Osteoblast (primary cell): ENCODE measurements around the gene PPIL1. TPM values are rescaled to one million over a fixed set of nuclear protein-coding genes. Genes with fewer than 3 reads are reported as not detected.

Source experiments
- DNase-seq: peaks from one replicate; pipeline ENCODE4 v3.0.0; 2011; ENCODE audit warnings: low spot score, mixed read lengths; ENCODE audit not compliant: insufficient read length; ENCODE audit errors: missing footprints
- H2AFZ ChIP-seq: 2 replicates; pipeline ENCODE4 v1.6.0; 2011; ENCODE audit warnings: mild to moderate bottlenecking, low read length
- H3K27ac ChIP-seq: 2 replicates; pipeline ENCODE4 v1.5.1; 2011; ENCODE audit warnings: mild to moderate bottlenecking, low read depth, low read length, moderate library complexity
- H3K27me3 ChIP-seq: 2 replicates; pipeline ENCODE4 v1.6.0; 2012; ENCODE audit warnings: mild to moderate bottlenecking, control low read depth, inconsistent platforms, low read length, moderate library complexity; ENCODE audit not compliant: insufficient read depth
- H3K36me3 ChIP-seq: 2 replicates; pipeline ENCODE4 v1.5.1; 2011; ENCODE audit warnings: mild to moderate bottlenecking, low read length, control low read depth, moderate library complexity; ENCODE audit not compliant: insufficient read depth
- H3K4me1 ChIP-seq: 2 replicates; pipeline ENCODE4 v1.5.1; 2011; ENCODE audit warnings: mild to moderate bottlenecking, low read length, control low read depth, moderate library complexity; ENCODE audit not compliant: insufficient read depth
- H3K4me2 ChIP-seq: 2 replicates; pipeline ENCODE4 v1.6.0; 2011; ENCODE audit warnings: mild to moderate bottlenecking, low read length; ENCODE audit not compliant: insufficient read depth
- H3K4me3 ChIP-seq: fragments of 200-600 bp; sonication (generic); 3 replicates; pipeline ENCODE4 v1.5.1; 2012; ENCODE audit warnings: mild to moderate bottlenecking, low read length, inconsistent platforms; ENCODE audit not compliant: insufficient read depth
- H3K79me2 ChIP-seq: 2 replicates; pipeline ENCODE4 v1.6.0; 2012; ENCODE audit warnings: mild to moderate bottlenecking, low read length, control low read depth, inconsistent platforms; ENCODE audit not compliant: insufficient read depth
- H3K9me3 ChIP-seq: 2 replicates; pipeline ENCODE4 v1.5.1; 2011; ENCODE audit warnings: low read depth, low read length, control low read depth
- H4K20me1 ChIP-seq: 2 replicates; pipeline ENCODE4 v1.6.0; 2012; ENCODE audit warnings: mild to moderate bottlenecking, low read length, control low read depth; ENCODE audit not compliant: insufficient read depth
- CTCF ChIP-seq: IDR thresholded peaks from 2 replicates; pipeline ENCODE4 v1.5.1; 2011; ENCODE audit warnings: mild to moderate bottlenecking, low read depth, low read length, moderate library complexity; ENCODE audit errors: extremely low read depth
- total RNA-seq: library from RNA; depleted of rRNA; stranded (reverse); fragments of >200 nt; gene quantifications from 2 replicates; pipeline ENCODE4 v1.2.3, GENCODE V29; 2012

The PPIL1 gene
- total RNA-seq, 1 donor, result 9.8 TPM

- no peaks in the 10 kb centered on the region for H3K27me3 ChIP-seq
- H3K36me3 ChIP-seq, result peaks cover 15% of the 10 kb centered on the region
- H3K9me3 ChIP-seq, result no peaks in the 10 kb centered on the region
- peak; percentile 88 for DNase-seq
- no peaks in the 10 kb centered on the region for H4K20me1 ChIP-seq
- no peak overlapping the region for H3K4me3 ChIP-seq
- peaks cover 31% of the 10 kb centered on the region for H3K4me1 ChIP-seq
- H2AFZ ChIP-seq, result no peak overlapping the region
- peak; percentile 86 for TF ChIP-seq CTCF
- peak overlapping the region; percentile 18 for H3K27ac ChIP-seq
- H3K79me2 ChIP-seq, result no peaks in the 10 kb centered on the region
- peak overlapping the region; percentile 29 for H3K4me2 ChIP-seq
Measured at GRCh38 chr6:36851149-36851614, 23.4 kb downstream of the PPIL1 start.

GRCh38 chr6:36850021-36850420 lies 24.6 kb downstream of the PPIL1 start:
- H3K79me2 ChIP-seq, result no peaks in the 10 kb centered on the region
- no peak overlapping the region for H2AFZ ChIP-seq
- H3K4me1 ChIP-seq, result peaks cover 31% of the 10 kb centered on the region
- no peak for TF ChIP-seq CTCF
- H3K27me3 ChIP-seq, result no peaks in the 10 kb centered on the region
- H3K4me3 ChIP-seq, result no peak overlapping the region
- H3K4me2 ChIP-seq, result no peak overlapping the region
- no peaks in the 10 kb centered on the region for H3K9me3 ChIP-seq
- no peak overlapping the region for H3K27ac ChIP-seq
- no peak for DNase-seq
- peaks cover 4% of the 10 kb centered on the region for H3K36me3 ChIP-seq
- no peaks in the 10 kb centered on the region for H4K20me1 ChIP-seq

- no peak overlapping the region for H3K4me3 ChIP-seq
- H3K27me3 ChIP-seq, result no peaks in the 10 kb centered on the region
- no peaks in the 10 kb centered on the region for H3K36me3 ChIP-seq
- no peaks in the 10 kb centered on the region for H3K79me2 ChIP-seq
- no peaks in the 10 kb centered on the region for H4K20me1 ChIP-seq
- peaks cover 31% of the 10 kb centered on the region for H3K4me1 ChIP-seq
- no peak for TF ChIP-seq CTCF
- H3K4me2 ChIP-seq, result no peak overlapping the region
- no peak overlapping the region for H2AFZ ChIP-seq
- peak; percentile 25 for DNase-seq
- no peaks in the 10 kb centered on the region for H3K9me3 ChIP-seq
- H3K27ac ChIP-seq, result no peak overlapping the region
Measured at GRCh38 chr6:36848658-36849441, 25.8 kb downstream of the PPIL1 start.

- no peak overlapping the region for H2AFZ ChIP-seq
Measured at GRCh38 chr6:36847991-36848390, 26.6 kb downstream of the PPIL1 start.

More at GRCh38 chr6:36847991-36848390, 26.6 kb downstream of the PPIL1 start:
- Histone ChIP-seq H3K9me3 (no peaks in the 10 kb centered on the region), H3K79me2 (no peaks in the 10 kb centered on the region), H3K27ac (no peak overlapping the region), H3K4me2 (no peak overlapping the region), H3K4me1 (peaks cover 22% of the 10 kb centered on the region), H4K20me1 (no peaks in the 10 kb centered on the region), H3K36me3 (no peaks in the 10 kb centered on the region), H3K27me3 (no peaks in the 10 kb centered on the region), H3K4me3 (no peak overlapping the region)
- DNase-seq, result no peak
- no peak for TF ChIP-seq CTCF
